GM23248 (cell line): Measurements from ENCODE around the gene GABRG3. TPM values are rescaled to one million over a fixed set of nuclear protein-coding genes. Genes with fewer than 3 reads are reported as not detected.

Source experiments
- DNase-seq: peaks from one replicate; pipeline ENCODE4 v3.0.0-alpha.2; 2015
- H2AFZ ChIP-seq: fragments of 200-600 bp; sonication (generic); 2 replicates; pipeline ENCODE4 v1.6.1; 2016; ENCODE audit warnings: antibody characterized with exemption
- H3F3A ChIP-seq: fragments of 200-600 bp; sonication (generic); 2 replicates; pipeline ENCODE4 v1.6.1; 2016; ENCODE audit warnings: mild to moderate bottlenecking, antibody characterized with exemption, mixed run types; ENCODE audit not compliant: insufficient read depth
- H3K27ac ChIP-seq: fragments of 200-600 bp; sonication (generic); 2 replicates; pipeline ENCODE4 v1.5.1; 2016; ENCODE audit warnings: mild to moderate bottlenecking
- H3K27me3 ChIP-seq: fragments of 200-600 bp; sonication (generic); replicated peaks from 2 replicates; pipeline ENCODE4 v1.6.1; 2016; ENCODE audit warnings: mild to moderate bottlenecking; ENCODE audit not compliant: insufficient read depth
- H3K36me3 ChIP-seq: fragments of 200-600 bp; sonication (generic); 2 replicates; pipeline ENCODE4 v1.6.1; 2016; ENCODE audit warnings: low read depth, mild to moderate bottlenecking
- H3K4me1 ChIP-seq: fragments of 200-600 bp; sonication (generic); 2 replicates; pipeline ENCODE4 v1.6.1; 2016; ENCODE audit warnings: mild to moderate bottlenecking; ENCODE audit not compliant: insufficient read depth
- H3K4me2 ChIP-seq: fragments of 200-600 bp; sonication (generic); one replicate; pipeline ENCODE4 v1.6.1; 2016; ENCODE audit warnings: mild to moderate bottlenecking; ENCODE audit not compliant: unreplicated experiment
- H3K4me3 ChIP-seq: fragments of 200-600 bp; sonication (generic); 2 replicates; pipeline ENCODE4 v1.5.1; 2016; ENCODE audit warnings: mild to moderate bottlenecking
- H3K79me2 ChIP-seq: fragments of 200-600 bp; sonication (generic); 2 replicates; pipeline ENCODE4 v1.6.1; 2016; ENCODE audit warnings: mild to moderate bottlenecking; ENCODE audit not compliant: insufficient read depth
- H3K9ac ChIP-seq: fragments of 200-600 bp; sonication (generic); 2 replicates; pipeline ENCODE4 v1.6.1; 2016; ENCODE audit warnings: mild to moderate bottlenecking
- H3K9me2 ChIP-seq: fragments of 200-600 bp; sonication (generic); 2 replicates; pipeline ENCODE4 v1.6.1; 2016; ENCODE audit warnings: mixed run types, mild to moderate bottlenecking, moderate library complexity; ENCODE audit not compliant: insufficient read depth
- H3K9me3 ChIP-seq: fragments of 200-600 bp; sonication (generic); one replicate; pipeline ENCODE4 v1.6.1; 2017; ENCODE audit warnings: low read depth
- H4K20me1 ChIP-seq: fragments of 200-600 bp; sonication (generic); 2 replicates; pipeline ENCODE4 v1.6.0; 2016; ENCODE audit not compliant: insufficient read depth
- EZH2 ChIP-seq: fragments of 200-600 bp; sonication (generic); IDR thresholded peaks from 2 replicates; pipeline ENCODE4 v1.6.1; 2018; ENCODE audit warnings: antibody characterized with exemption, mild to moderate bottlenecking; ENCODE audit not compliant: insufficient read depth, poor library complexity, severe bottlenecking
- EZH2phosphoT487 ChIP-seq: fragments of 200-600 bp; sonication (generic); IDR thresholded peaks from 2 replicates; pipeline ENCODE4 v1.6.1; 2018; ENCODE audit warnings: antibody characterized with exemption, moderate library complexity, mild to moderate bottlenecking, low read depth; ENCODE audit not compliant: insufficient read depth
- WGBS, 2 experiments: methylation state at CpG; one replicate each; pipeline ENCODE4 v1.1.6; 2015 to 2017; ENCODE audit warnings: low lambda C conversion rate in 2 of 2, low coverage in 1 of 2; ENCODE audit errors: missing lambda C conversion rate in 2 of 2; 5-methylcytosine and 5-hydroxymethylcytosine counted together
- in situ Hi-C: fragments of 300-500 bp; cut with MboI; formaldehyde crosslinking; loops from 2 replicates; pipeline ENCODE4 v1.15.0; 2020
- polyA plus RNA-seq: library from polyadenylated mRNA; unstranded; fragments of >200 nt; fragmentation: Nextera tagmentation; extraction: Ambion mirVana; gene quantifications from 2 replicates; pipeline ENCODE4 v1.2.1, GENCODE V29; 2016
- total RNA-seq: library from RNA; depleted of rRNA; stranded (reverse); fragments of >200 nt; shearing (Covaris generic); gene quantifications from 2 replicates; pipeline ENCODE4 v1.2.3, GENCODE V29; 2014

GABRG3 gene
- total and polyA plus RNA-seq, 2 experiments from 2014 or later: not detected

- H2AFZ ChIP-seq: no peak overlapping the region
These were observed 494.1 kb downstream of the GABRG3 start for GRCh38 chr15:27464941-27465612.

GRCh38 chr15:27466758-27467157, 495.8 kb downstream of the GABRG3 start:
- no peak for TF ChIP-seq EZH2phosphoT487
- no peak for TF ChIP-seq EZH2
- H3K36me3 ChIP-seq: no peaks in the 10 kb centered on the region
- 54 to 55% methylated on average over 2 of the region's 2 CpGs for WGBS, 2 experiments
- H3K9ac ChIP-seq: no peak overlapping the region
- in situ Hi-C loops: no loop called here
- no peak overlapping the region for H3K4me2 ChIP-seq
- no peaks in the 10 kb centered on the region for H3F3A ChIP-seq
- H4K20me1 ChIP-seq: no peaks in the 10 kb centered on the region
- H3K27me3 ChIP-seq: no peaks in the 10 kb centered on the region
- DNase-seq: no peak
- no peaks in the 10 kb centered on the region for H3K4me1 ChIP-seq
- no peaks in the 10 kb centered on the region for H3K9me2 ChIP-seq
- H3K27ac ChIP-seq: no peak overlapping the region
- no peaks in the 10 kb centered on the region for H3K9me3 ChIP-seq
- no peaks in the 10 kb centered on the region for H3K79me2 ChIP-seq
- H2AFZ ChIP-seq: no peak overlapping the region
- no peak overlapping the region for H3K4me3 ChIP-seq

More at GRCh38 chr15:27464941-27465612, 494.1 kb downstream of the GABRG3 start:
- H3K27ac ChIP-seq: no peak overlapping the region
- no peaks in the 10 kb centered on the region for H3K27me3 ChIP-seq
- H3F3A ChIP-seq: no peaks in the 10 kb centered on the region
- WGBS, 2 experiments: 28 to 37% methylated on average over 10 of the region's 10 CpGs
- H3K79me2 ChIP-seq: no peaks in the 10 kb centered on the region
- TF ChIP-seq EZH2 (no peak), EZH2phosphoT487 (no peak)
- in situ Hi-C loops: no loop called here
- H3K36me3 ChIP-seq: no peaks in the 10 kb centered on the region
- no peaks in the 10 kb centered on the region for H3K9me3 ChIP-seq
- H4K20me1 ChIP-seq: no peaks in the 10 kb centered on the region
- no peak overlapping the region for H3K9ac ChIP-seq
- no peak for DNase-seq
- no peaks in the 10 kb centered on the region for H3K9me2 ChIP-seq
- no peak overlapping the region for H3K4me3 ChIP-seq
- no peaks in the 10 kb centered on the region for H3K4me1 ChIP-seq
- no peak overlapping the region for H3K4me2 ChIP-seq

GRCh38 chr15:27468151-27468591, 497.2 kb downstream of the GABRG3 start:
- in situ Hi-C loops: no loop called here
- H3K4me3 ChIP-seq: no peak overlapping the region

GRCh38 chr15:27473845-27474244, 502.9 kb downstream of the GABRG3 start:
- Histone ChIP-seq H3F3A (no peaks in the 10 kb centered on the region), H3K9ac (no peak overlapping the region), H3K79me2 (no peaks in the 10 kb centered on the region), H3K9me3 (no peaks in the 10 kb centered on the region), H3K27me3 (no peaks in the 10 kb centered on the region), H3K4me1 (no peaks in the 10 kb centered on the region), H4K20me1 (no peaks in the 10 kb centered on the region), H2AFZ (no peak overlapping the region), H3K9me2 (no peaks in the 10 kb centered on the region), H3K4me3 (no peak overlapping the region), H3K36me3 (no peaks in the 10 kb centered on the region), H3K4me2 (no peak overlapping the region), H3K27ac (no peak overlapping the region)
- DNase-seq: no peak
- 58 to 81% methylated on average over 1 of the region's 1 CpG for WGBS, 2 experiments
- in situ Hi-C loops: no loop called here
- TF ChIP-seq EZH2 (no peak), EZH2phosphoT487 (no peak)

More at GRCh38 chr15:27468151-27468591, 497.2 kb downstream of the GABRG3 start:
- Histone ChIP-seq H3K36me3 (no peaks in the 10 kb centered on the region), H3F3A (no peaks in the 10 kb centered on the region), H3K9ac (no peak overlapping the region), H3K4me2 (no peak overlapping the region), H3K79me2 (no peaks in the 10 kb centered on the region), H3K4me1 (no peaks in the 10 kb centered on the region), H3K27ac (no peak overlapping the region), H3K9me2 (no peaks in the 10 kb centered on the region), H2AFZ (no peak overlapping the region), H4K20me1 (no peaks in the 10 kb centered on the region), H3K9me3 (no peaks in the 10 kb centered on the region), H3K27me3 (no peaks in the 10 kb centered on the region)
- TF ChIP-seq EZH2phosphoT487 (no peak), EZH2 (no peak)
- 15 to 26% methylated on average over 3 of the region's 3 CpGs for WGBS, 2 experiments
- DNase-seq: no peak

GRCh38 chr15:27475395-27475794, 504.4 kb downstream of the GABRG3 start:
- DNase-seq: no peak
- Histone ChIP-seq H3K9me3 (no peaks in the 10 kb centered on the region), H3K36me3 (no peaks in the 10 kb centered on the region), H3K27me3 (no peaks in the 10 kb centered on the region), H3K27ac (no peak overlapping the region), H2AFZ (no peak overlapping the region), H3K79me2 (no peaks in the 10 kb centered on the region), H4K20me1 (no peaks in the 10 kb centered on the region), H3K4me1 (no peaks in the 10 kb centered on the region), H3K4me2 (no peak overlapping the region), H3K9me2 (no peaks in the 10 kb centered on the region), H3F3A (no peaks in the 10 kb centered on the region), H3K4me3 (no peak overlapping the region), H3K9ac (no peak overlapping the region)
- in situ Hi-C loops: no loop called here
- TF ChIP-seq EZH2phosphoT487 (no peak), EZH2 (no peak)
- WGBS, 2 experiments: 54 to 59% methylated on average over 4 of the region's 4 CpGs
